GM23338 (cell line): ENCODE measurements around the gene SORCS3. TPM values are rescaled to one million over a fixed set of nuclear protein-coding genes. Genes with fewer than 3 reads are reported as not detected.

Source experiments
- ATAC-seq: fragments of 200-7000 bp; cut with Tn5 transposase; 3 replicates; pipeline ENCODE4 v1.9.1; 2020
- DNase-seq: peaks from one replicate; pipeline ENCODE4 v3.0.0-alpha.2; 2015; ENCODE audit warnings: low spot score
- H2AFZ ChIP-seq: fragments of 200-600 bp; sonication (generic); 2 replicates; pipeline ENCODE4 v1.8.0; 2016; ENCODE audit warnings: antibody characterized with exemption, mild to moderate bottlenecking, moderate library complexity
- H3F3A ChIP-seq: fragments of 200-600 bp; sonication (generic); replicated peaks from 2 replicates; pipeline ENCODE4 v1.8.0; 2017; ENCODE audit warnings: antibody characterized with exemption, mixed run types, low read depth
- H3K27ac ChIP-seq: fragments of 200-600 bp; sonication (generic); 2 replicates; pipeline ENCODE4 v1.6.1; 2016; ENCODE audit warnings: low read depth
- H3K27me3 ChIP-seq: fragments of 200-600 bp; sonication (generic); 2 replicates; pipeline ENCODE4 v1.8.0; 2016; ENCODE audit warnings: mild to moderate bottlenecking, mixed run types, moderate library complexity; ENCODE audit not compliant: insufficient read depth
- H3K36me3 ChIP-seq: fragments of 200-600 bp; sonication (generic); 2 replicates; pipeline ENCODE4 v1.8.0; 2016; ENCODE audit warnings: mild to moderate bottlenecking; ENCODE audit not compliant: insufficient read depth
- H3K4me1 ChIP-seq: fragments of 200-600 bp; sonication (generic); 2 replicates; pipeline ENCODE4 v1.8.0; 2016; ENCODE audit warnings: mild to moderate bottlenecking, moderate library complexity; ENCODE audit not compliant: insufficient read depth
- H3K4me2 ChIP-seq: fragments of 200-600 bp; sonication (generic); 2 replicates; pipeline ENCODE4 v1.7.1; 2017; ENCODE audit warnings: mixed run types
- H3K4me3 ChIP-seq: fragments of 200-600 bp; sonication (generic); 2 replicates; pipeline ENCODE4 v1.6.1; 2016; ENCODE audit warnings: mixed run types
- H3K79me2 ChIP-seq: fragments of 200-600 bp; sonication (generic); replicated peaks from 2 replicates; pipeline ENCODE4 v1.8.0; 2017; ENCODE audit warnings: mild to moderate bottlenecking; ENCODE audit not compliant: insufficient read depth
- H3K9me2 ChIP-seq: fragments of 200-600 bp; sonication (generic); 2 replicates; pipeline ENCODE4 v1.8.0; 2017; ENCODE audit not compliant: insufficient read depth
- H4K20me1 ChIP-seq: fragments of 200-600 bp; sonication (generic); replicated peaks from 2 replicates; pipeline ENCODE4 v1.8.0; 2017; ENCODE audit warnings: mild to moderate bottlenecking; ENCODE audit not compliant: insufficient read depth
- H3K27ac Mint-ChIP-seq: 2 replicates; pipeline ENCODE4 v1.8.0; 2020; ENCODE audit warnings: inconsistent platforms, mild to moderate bottlenecking, moderate library complexity, mixed read lengths
- H3K27me3 Mint-ChIP-seq: 3 replicates; pipeline ENCODE4 v1.8.0; 2022; ENCODE audit warnings: low read depth, mild to moderate bottlenecking, moderate library complexity, mixed read lengths, inconsistent platforms; ENCODE audit not compliant: insufficient read depth, poor library complexity
- H3K36me3 Mint-ChIP-seq: 3 replicates; pipeline ENCODE4 v1.8.0; 2021; ENCODE audit warnings: low read depth, mild to moderate bottlenecking, inconsistent platforms, moderate library complexity, mixed read lengths
- H3K4me1 Mint-ChIP-seq: 3 replicates; pipeline ENCODE4 v1.8.0; 2020; ENCODE audit warnings: mild to moderate bottlenecking, inconsistent platforms, mixed read lengths
- H3K4me3 Mint-ChIP-seq: 3 replicates; pipeline ENCODE4 v1.8.0; 2021; ENCODE audit warnings: moderate library complexity, mild to moderate bottlenecking, inconsistent platforms, mixed read lengths
- H3K9me3 Mint-ChIP-seq: 3 replicates; pipeline ENCODE4 v1.8.0; 2020; ENCODE audit warnings: moderate library complexity, mild to moderate bottlenecking, inconsistent platforms, mixed read lengths
- CREB1 ChIP-seq: fragments of 250-450 bp; sonication (Bioruptor Pico); IDR thresholded peaks from 2 replicates; pipeline ENCODE4 v1.5.0; 2020; ENCODE audit warnings: low read depth, mild to moderate bottlenecking, moderate library complexity
- CTCF ChIP-seq, 2 experiments: fragments of 200-600 bp in 1 of 2; sonication (generic) in 1 of 2; conservative IDR thresholded peaks; 2 replicates each; pipeline versions ENCODE4 v1.5.1 to v1.6.1; 2016 to 2017; ENCODE audit warnings: antibody characterized with exemption in 2 of 2, low read depth in 2 of 2, mild to moderate bottlenecking in 2 of 2, moderate library complexity in 1 of 2
- ETS1 ChIP-seq: IDR thresholded peaks from 2 replicates; pipeline ENCODE4 v1.6.1; 2016; ENCODE audit warnings: antibody characterized with exemption
- EZH2 ChIP-seq: fragments of 200-600 bp; sonication (generic); IDR thresholded peaks from one replicate; pipeline ENCODE4 v1.8.0; 2017; ENCODE audit warnings: antibody characterized with exemption, mild to moderate bottlenecking, low read depth; ENCODE audit not compliant: unreplicated experiment
- EZH2phosphoT487 ChIP-seq: fragments of 200-600 bp; sonication (generic); IDR thresholded peaks from one replicate; pipeline ENCODE4 v1.8.1; 2018; ENCODE audit warnings: antibody characterized with exemption; ENCODE audit not compliant: unreplicated experiment
- JUNB ChIP-seq: IDR thresholded peaks from one replicate; pipeline ENCODE4 v1.6.1; 2016; ENCODE audit warnings: antibody characterized with exemption; ENCODE audit not compliant: unreplicated experiment
- REST ChIP-seq: IDR thresholded peaks from one replicate; pipeline ENCODE4 v1.6.1; 2018; ENCODE audit warnings: antibody characterized with exemption; ENCODE audit not compliant: unreplicated experiment
- STAT1 ChIP-seq: IDR thresholded peaks from one replicate; pipeline ENCODE4 v1.6.1; 2016; ENCODE audit warnings: antibody characterized with exemption; ENCODE audit not compliant: unreplicated experiment
- ZNF114 ChIP-seq: fragments of 250-450 bp; sonication (Bioruptor Pico); IDR thresholded peaks from 2 replicates; pipeline ENCODE4 v1.5.0; 2020; ENCODE audit warnings: mild to moderate bottlenecking, moderate library complexity
- ZNF331 ChIP-seq: fragments of 250-450 bp; sonication (Bioruptor Pico); IDR thresholded peaks from 2 replicates; pipeline ENCODE4 v1.5.0; 2020; ENCODE audit warnings: low read depth, mild to moderate bottlenecking, moderate library complexity
- ZNF462 ChIP-seq: fragments of 250-450 bp; sonication (Bioruptor Pico); IDR thresholded peaks from 2 replicates; pipeline ENCODE4 v1.5.0; 2020; ENCODE audit warnings: mild to moderate bottlenecking, moderate library complexity
- polyA plus RNA-seq: library from polyadenylated mRNA; unstranded; fragments of >200 nt; fragmentation: Nextera tagmentation; extraction: Ambion mirVana; gene quantifications from 2 replicates; pipeline ENCODE4 v1.2.1, GENCODE V29; 2016
- total RNA-seq: library from RNA; depleted of rRNA; stranded (reverse); fragments of >200 nt; shearing (Covaris generic); gene quantifications from 2 replicates; pipeline ENCODE4 v1.2.3, GENCODE V29; 2014

The SORCS3 gene
- total and polyA plus RNA-seq, 2 experiments from 2014 or later: 0.37 to 1.4 TPM

GRCh38 chr10:105071980-105072379, 430.9 kb downstream of the SORCS3 start:
- no peak overlapping the region for H3K4me3 ChIP-seq
- no peak overlapping the region for H2AFZ ChIP-seq
- H3K4me2 ChIP-seq: no peak overlapping the region
- H3K36me3 Mint-ChIP-seq: no peaks in the 10 kb centered on the region
- TF ChIP-seq EZH2 (no peak), ZNF114 (no peak), EZH2phosphoT487 (no peak), ZNF462 (CRISPR knock-in tag) (no peak), CREB1 (CRISPR knock-in tag) (no peak), STAT1 (no peak), ZNF331 (CRISPR knock-in tag) (no peak), JUNB (no peak), CTCF (conservative IDR thresholded peaks at IDR 0.05; ENCODE audit: low read depth in 2 of 2) (no peak), ETS1 (no peak), REST (no peak)
- no peaks in the 10 kb centered on the region for H3K36me3 ChIP-seq
- no peaks in the 10 kb centered on the region for H3F3A ChIP-seq
- no peak for DNase-seq
- H3K9me2 ChIP-seq: peaks cover 5% of the 10 kb centered on the region; the same call in 1 of the 2 replicates
- no peak for ATAC-seq
- H3K27ac ChIP-seq: no peak overlapping the region
- H3K27ac Mint-ChIP-seq: no peak overlapping the region
- H3K4me3 Mint-ChIP-seq: no peak overlapping the region
- H3K27me3 ChIP-seq: no peaks in the 10 kb centered on the region
- H4K20me1 ChIP-seq: no peaks in the 10 kb centered on the region
- H3K4me1 Mint-ChIP-seq: peaks cover 5% of the 10 kb centered on the region; the same call in 2 of the 3 replicates
- H3K4me1 ChIP-seq: no peaks in the 10 kb centered on the region
- no peaks in the 10 kb centered on the region for H3K27me3 Mint-ChIP-seq
- H3K9me3 Mint-ChIP-seq: no peaks in the 10 kb centered on the region
- H3K79me2 ChIP-seq: no peaks in the 10 kb centered on the region
